Effector memory CD8-positive, alpha-beta T cell (primary cell): ENCODE results near the gene ABCC1.

Experiments
- ATAC-seq: fragments of 150-1000 bp; cut with Tn5 transposase; replicated peaks from 2 replicates; pipeline ENCODE4 v1.10.0; 2021; ENCODE audit warnings: mild to moderate bottlenecking, moderate library complexity
- DNase-seq, 3 experiments: peaks; one replicate each; pipeline ENCODE4 v3.0.0; 2021
- H3K27ac Mint-ChIP-seq, 2 donors: one replicate each; pipeline ENCODE4 v1.8.0; 2022; ENCODE audit warnings: mild to moderate bottlenecking in 2 of 2, mixed read lengths in 2 of 2, moderate library complexity in 2 of 2
- H3K27me3 Mint-ChIP-seq, 2 donors: one replicate each; pipeline ENCODE4 v1.8.0; 2022; ENCODE audit warnings: mixed read lengths in 2 of 2
- H3K36me3 Mint-ChIP-seq: one replicate; pipeline ENCODE4 v1.8.0; 2022; ENCODE audit warnings: mild to moderate bottlenecking, moderate library complexity, mixed read lengths; ENCODE audit not compliant: insufficient read depth
- H3K4me1 Mint-ChIP-seq, 2 donors: one replicate each; pipeline ENCODE4 v1.8.0; 2022; ENCODE audit warnings: low read depth in 2 of 2, mixed read lengths in 2 of 2
- H3K4me3 Mint-ChIP-seq, 2 donors: one replicate each; pipeline ENCODE4 v1.8.0; 2022; ENCODE audit warnings: mild to moderate bottlenecking in 2 of 2, mixed read lengths in 2 of 2, moderate library complexity in 2 of 2
- H3K9me3 Mint-ChIP-seq, 2 donors: one replicate each; pipeline ENCODE4 v1.8.0; 2022; ENCODE audit warnings: mixed read lengths in 2 of 2

ABCC1 gene

GRCh38 chr16:16073001-16073545 is 123.7 kb downstream of the ABCC1 start:
- DNase-seq (no peak), ATAC-seq (no peak)
- Mint-ChIP-seq H3K4me3 (no peak overlapping the region), H3K4me1 (peaks cover 10 to 12% of the 10 kb centered on the region in 2 donors), H3K36me3 (peaks cover 43% of the 10 kb centered on the region), H3K27me3 (no peaks in the 10 kb centered on the region), H3K9me3 (no peaks in the 10 kb centered on the region), H3K27ac (peak overlapping the region in 1 of 2 donors; percentile 89)

- peak overlapping the region in 1 of 2 donors; percentile 4 for H3K4me3 Mint-ChIP-seq
- ATAC-seq (peak; percentile 29), DNase-seq (no peak)
- H3K27ac Mint-ChIP-seq: peak overlapping the region; percentile 77 to 89
- peaks cover 36% of the 10 kb centered on the region for H3K36me3 Mint-ChIP-seq
- H3K4me1 Mint-ChIP-seq: peaks cover 10 to 12% of the 10 kb centered on the region in 2 donors
- H3K9me3 Mint-ChIP-seq: no peaks in the 10 kb centered on the region
- H3K27me3 Mint-ChIP-seq: no peaks in the 10 kb centered on the region
Observed at GRCh38 chr16:16073891-16074881, 124.8 kb downstream of the ABCC1 start.

DNA sequence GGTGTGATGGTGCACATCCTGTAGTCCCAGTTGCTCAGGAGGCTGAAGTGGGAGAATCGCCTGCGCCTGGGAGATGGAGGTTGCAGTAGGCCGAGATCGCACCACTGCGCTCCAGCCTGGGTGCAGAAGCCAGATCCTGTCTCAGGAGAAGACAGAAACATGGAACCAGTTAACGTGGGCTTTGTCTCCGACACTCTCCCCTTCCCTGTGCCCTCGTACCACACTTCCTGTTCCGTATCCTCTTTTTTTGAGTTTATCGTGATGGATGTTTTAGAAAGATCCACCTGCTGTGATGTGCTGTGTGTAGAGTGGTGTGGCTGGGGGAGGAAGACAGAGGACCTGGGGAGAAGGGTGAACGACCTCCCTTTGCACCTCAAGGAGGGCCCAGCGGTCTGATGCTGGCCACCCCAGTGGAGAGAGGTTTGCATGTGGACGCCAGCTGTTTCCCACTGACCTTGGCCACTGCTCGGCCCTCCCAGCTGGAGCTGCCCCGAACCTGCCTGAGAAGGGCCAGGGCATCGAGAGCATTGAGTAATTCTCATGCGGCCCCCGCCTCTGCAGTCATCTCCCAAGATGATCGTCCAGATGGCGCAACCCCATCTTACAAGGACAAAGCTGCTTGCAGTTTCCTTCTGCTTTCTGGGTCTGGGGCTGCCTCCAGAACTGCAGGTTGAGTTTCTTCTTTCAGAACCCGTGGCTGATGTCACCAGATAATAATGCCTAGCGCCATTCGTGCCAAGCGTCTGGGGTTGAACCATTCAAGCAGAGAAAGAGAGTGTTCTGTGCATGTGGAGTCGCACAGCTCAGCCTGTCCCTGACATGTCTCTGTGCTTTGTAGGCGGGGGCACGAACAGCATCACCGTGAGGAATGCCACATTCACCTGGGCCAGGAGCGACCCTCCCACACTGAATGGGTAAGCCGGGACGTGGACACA is 126.3 kb downstream of the ABCC1 start:
- no peak overlapping the region for H3K4me3 Mint-ChIP-seq

DNA sequence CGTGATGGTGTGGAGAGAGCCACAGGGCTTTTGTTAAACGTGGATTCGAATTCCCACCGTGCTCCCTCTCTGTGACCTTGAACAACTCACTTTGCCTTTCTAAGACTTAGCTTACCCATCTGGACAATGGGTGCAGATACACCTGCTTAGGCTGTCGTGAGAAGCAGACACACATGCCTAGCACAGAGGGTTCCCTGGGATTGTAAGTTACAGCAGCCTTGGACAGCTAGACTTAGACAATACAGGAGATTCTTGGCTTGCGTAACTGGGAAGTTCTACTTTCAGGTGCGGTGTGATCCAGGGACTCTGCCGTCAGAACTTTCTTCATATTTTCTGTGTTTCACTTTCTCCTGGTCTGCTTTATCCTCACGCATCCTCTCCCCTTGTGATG is 127.0 kb downstream of the ABCC1 start:
- Mint-ChIP-seq H3K4me1 (peaks cover 10 to 12% of the 10 kb centered on the region in 2 donors), H3K36me3 (peaks cover 43% of the 10 kb centered on the region), H3K4me3 (no peak overlapping the region), H3K9me3 (no peaks in the 10 kb centered on the region), H3K27me3 (no peaks in the 10 kb centered on the region), H3K27ac (peak overlapping the region in 1 of 2 donors; percentile 44)
- no peak for DNase-seq
- no peak for ATAC-seq

More for the DNA sequence above, 126.3 kb downstream of the ABCC1 start:
- ATAC-seq: no peak
- Mint-ChIP-seq H3K27me3 (no peaks in the 10 kb centered on the region), H3K9me3 (no peaks in the 10 kb centered on the region), H3K4me1 (peaks cover 10 to 12% of the 10 kb centered on the region in 2 donors), H3K36me3 (peaks cover 40% of the 10 kb centered on the region), H3K27ac (peak overlapping the region; percentile 77 to 89)
- no peak for DNase-seq

DNA sequence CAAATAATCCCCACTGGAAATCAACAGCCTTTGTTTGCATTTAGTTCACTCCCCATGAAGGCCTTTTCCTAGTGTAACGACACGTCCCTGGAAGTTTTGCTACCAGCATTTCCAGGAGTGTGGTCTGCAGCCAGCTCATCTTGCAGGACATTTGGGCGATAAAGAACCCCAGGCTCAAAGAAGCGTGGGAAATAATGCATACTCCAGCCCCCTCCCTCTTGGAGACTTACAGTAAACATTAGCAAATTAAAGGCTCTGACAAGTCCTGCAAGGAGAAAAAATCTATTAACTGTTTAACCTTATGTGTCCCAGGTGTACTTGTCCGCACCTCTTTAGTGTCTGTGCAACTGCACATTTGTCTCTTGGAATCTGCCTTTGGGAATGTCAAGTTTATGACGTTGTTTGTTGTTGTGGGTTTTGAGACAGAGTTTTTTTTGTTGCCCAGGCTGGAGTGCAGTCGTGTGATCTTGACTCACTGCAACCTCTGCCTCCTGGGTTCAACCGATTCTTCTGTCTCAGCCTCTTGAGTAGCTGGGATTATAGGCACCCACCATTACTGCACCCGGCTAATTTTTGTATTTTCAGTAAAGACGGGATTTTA is 131.1 kb downstream of the ABCC1 start:
- Mint-ChIP-seq H3K27me3 (no peaks in the 10 kb centered on the region), H3K9me3 (no peaks in the 10 kb centered on the region), H3K27ac (no peak overlapping the region), H3K36me3 (peaks cover 63% of the 10 kb centered on the region), H3K4me1 (peaks cover 0 to 3% of the 10 kb centered on the region in 2 donors), H3K4me3 (no peak overlapping the region)
- ATAC-seq: no peak
- no peak for DNase-seq

DNA sequence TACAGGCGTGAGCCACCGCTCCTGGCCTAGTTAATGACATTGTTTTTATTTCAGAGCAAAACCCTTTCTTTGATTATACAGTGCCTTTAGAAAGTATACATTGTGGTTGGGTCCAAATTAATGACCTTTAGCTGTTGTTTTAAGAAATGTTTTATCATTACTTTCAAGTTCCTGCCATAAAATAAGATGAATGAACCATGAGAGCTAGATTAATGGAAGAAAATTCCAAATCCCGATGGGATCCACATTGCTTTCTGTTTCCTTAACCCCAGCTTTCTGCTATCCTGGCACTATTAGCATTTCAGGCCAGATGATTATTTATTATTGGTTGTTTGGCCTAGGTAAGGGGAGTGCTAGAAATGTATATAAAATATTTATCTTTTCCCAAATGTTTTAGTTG is 131.7 kb downstream of the ABCC1 start:
- DNase-seq: no peak
- no peaks in the 10 kb centered on the region for H3K27me3 Mint-ChIP-seq
- no peak overlapping the region for H3K4me3 Mint-ChIP-seq
- no peaks in the 10 kb centered on the region for H3K9me3 Mint-ChIP-seq
- no peak overlapping the region for H3K27ac Mint-ChIP-seq
- peaks cover 0 to 2% of the 10 kb centered on the region in 2 donors for H3K4me1 Mint-ChIP-seq
- ATAC-seq: no peak
- peaks cover 61% of the 10 kb centered on the region for H3K36me3 Mint-ChIP-seq

- DNase-seq: no peak
- Mint-ChIP-seq H3K4me1 (peaks cover 0 to 2% of the 10 kb centered on the region in 2 donors), H3K27ac (peak overlapping the region in 1 of 2 donors; percentile 23), H3K27me3 (no peaks in the 10 kb centered on the region), H3K9me3 (no peaks in the 10 kb centered on the region), H3K4me3 (no peak overlapping the region), H3K36me3 (peaks cover 56% of the 10 kb centered on the region)
- ATAC-seq: no peak
Observed at GRCh38 chr16:16082255-16082654, 132.8 kb downstream of the ABCC1 start.

DNA sequence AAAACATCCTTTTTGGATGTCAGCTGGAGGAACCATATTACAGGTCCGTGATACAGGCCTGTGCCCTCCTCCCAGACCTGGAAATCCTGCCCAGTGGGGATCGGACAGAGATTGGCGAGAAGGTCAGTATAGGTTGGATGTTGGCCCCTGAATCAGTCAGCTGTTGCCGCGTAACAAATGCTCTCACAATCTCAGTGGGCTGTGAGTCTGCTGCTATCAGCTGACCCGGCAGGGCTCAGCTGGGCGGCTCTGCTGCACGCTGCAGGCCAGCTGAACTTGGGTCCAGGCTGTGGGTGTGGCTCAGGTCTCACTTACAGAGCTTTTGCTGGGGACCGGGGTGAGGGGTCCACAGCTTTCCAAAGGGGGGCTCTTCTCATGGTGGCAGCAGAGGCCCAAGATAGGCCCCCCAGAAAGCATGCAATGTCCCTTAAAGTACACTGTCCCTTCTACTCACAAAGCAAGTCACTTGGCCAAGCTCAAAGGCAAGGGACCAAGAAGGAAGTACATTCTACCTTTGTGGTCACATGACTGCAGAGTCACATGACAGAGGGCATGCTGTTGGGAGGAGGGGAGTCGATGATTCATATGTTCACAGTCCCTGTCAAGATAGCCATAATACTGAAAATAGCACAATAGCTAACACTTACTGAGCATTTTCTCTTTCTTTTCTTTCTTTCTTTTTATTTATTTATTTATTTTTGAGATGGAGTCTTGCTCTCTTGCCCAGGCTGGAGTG is 134.2 kb downstream of the ABCC1 start:
- Mint-ChIP-seq H3K27ac (no peak overlapping the region), H3K4me1 (no peaks in the 10 kb centered on the region), H3K36me3 (peaks cover 60% of the 10 kb centered on the region), H3K9me3 (no peaks in the 10 kb centered on the region), H3K4me3 (no peak overlapping the region), H3K27me3 (no peaks in the 10 kb centered on the region)
- ATAC-seq (no peak), DNase-seq (no peak)

DNA sequence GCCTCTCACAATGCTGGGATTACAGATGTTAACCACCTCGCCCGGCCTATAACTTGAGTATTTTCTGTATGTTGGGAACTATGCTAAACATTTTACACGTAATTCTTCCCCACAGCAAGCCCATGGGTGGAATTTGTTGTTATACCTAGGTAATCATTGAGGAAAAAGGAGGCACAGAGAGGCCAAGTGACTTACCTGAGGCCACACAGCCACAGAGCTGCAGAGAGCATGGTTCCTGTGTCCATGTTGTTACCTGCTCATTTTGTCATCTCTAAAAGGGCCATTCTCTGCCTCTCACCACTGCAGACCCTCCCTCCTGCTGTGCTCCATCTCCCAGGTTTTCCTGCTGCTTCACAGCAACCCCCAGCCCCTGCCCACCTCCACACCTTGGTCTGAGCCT is 135.5 kb downstream of the ABCC1 start:
- DNase-seq (no peak), ATAC-seq (no peak)
- no peak overlapping the region for H3K4me3 Mint-ChIP-seq
- H3K27ac Mint-ChIP-seq: peak overlapping the region in 1 of 2 donors; percentile 49
- no peaks in the 10 kb centered on the region for H3K27me3 Mint-ChIP-seq
- no peaks in the 10 kb centered on the region for H3K9me3 Mint-ChIP-seq
- no peaks in the 10 kb centered on the region for H3K4me1 Mint-ChIP-seq
- H3K36me3 Mint-ChIP-seq: peaks cover 66% of the 10 kb centered on the region

DNA sequence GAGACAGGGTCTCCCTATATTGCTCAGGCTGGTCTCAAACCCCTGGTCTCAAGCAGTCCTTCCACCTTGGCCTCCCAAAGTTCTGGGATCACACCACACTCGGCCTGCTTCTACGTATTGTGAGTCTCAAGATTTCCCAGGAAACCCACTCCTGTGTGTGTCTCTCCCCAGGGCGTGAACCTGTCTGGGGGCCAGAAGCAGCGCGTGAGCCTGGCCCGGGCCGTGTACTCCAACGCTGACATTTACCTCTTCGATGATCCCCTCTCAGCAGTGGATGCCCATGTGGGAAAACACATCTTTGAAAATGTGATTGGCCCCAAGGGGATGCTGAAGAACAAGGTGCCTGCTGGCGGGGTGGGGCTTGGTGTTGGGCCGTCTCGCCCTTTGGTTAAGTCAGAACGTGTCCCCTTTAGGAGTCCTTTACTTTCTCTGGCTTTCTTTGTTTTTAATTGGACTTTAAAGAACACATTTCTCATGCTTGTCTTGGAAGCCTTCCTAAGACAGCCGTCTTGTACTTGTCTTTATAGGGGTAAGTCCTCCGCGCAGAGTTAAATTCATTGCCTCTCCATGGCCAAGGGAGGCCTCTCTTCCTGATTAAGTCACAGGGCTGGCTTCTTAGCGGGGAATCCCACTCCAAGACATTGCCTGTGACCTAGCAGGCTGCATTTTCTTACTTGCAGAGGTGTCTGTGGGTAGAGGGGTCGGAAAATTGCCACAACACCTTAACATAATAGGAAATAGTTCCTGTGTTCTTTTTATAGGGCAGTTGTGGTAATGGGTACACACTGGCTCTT is 137.4 kb downstream of the ABCC1 start:
- Mint-ChIP-seq H3K27me3 (no peaks in the 10 kb centered on the region), H3K27ac (peak overlapping the region in 1 of 2 donors; percentile 67), H3K9me3 (no peaks in the 10 kb centered on the region), H3K4me1 (peaks cover 0 to 2% of the 10 kb centered on the region in 2 donors), H3K4me3 (no peak overlapping the region), H3K36me3 (peaks cover 72% of the 10 kb centered on the region)
- no peak for DNase-seq
- ATAC-seq: peak; percentile 76

DNA sequence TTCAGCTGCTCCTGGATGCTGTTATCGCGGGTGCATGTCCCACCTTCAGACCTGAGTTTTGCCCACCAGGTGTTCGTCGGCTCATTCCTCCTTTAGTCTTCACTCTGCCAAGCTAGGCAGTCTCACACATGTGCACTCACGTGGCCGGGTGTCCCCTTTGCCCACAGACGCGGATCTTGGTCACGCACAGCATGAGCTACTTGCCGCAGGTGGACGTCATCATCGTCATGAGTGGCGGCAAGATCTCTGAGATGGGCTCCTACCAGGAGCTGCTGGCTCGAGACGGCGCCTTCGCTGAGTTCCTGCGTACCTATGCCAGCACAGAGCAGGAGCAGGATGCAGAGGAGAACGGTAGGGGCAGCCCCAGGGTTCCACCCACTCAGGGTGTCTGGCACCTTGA is 140.8 kb downstream of the ABCC1 start:
- ATAC-seq (no peak), DNase-seq (no peak)
- Mint-ChIP-seq H3K9me3 (no peaks in the 10 kb centered on the region), H3K4me3 (no peak overlapping the region), H3K27me3 (no peaks in the 10 kb centered on the region), H3K4me1 (peaks cover 0 to 2% of the 10 kb centered on the region in 2 donors), H3K36me3 (peaks cover 61% of the 10 kb centered on the region), H3K27ac (peak overlapping the region in 1 of 2 donors; percentile 63)
